ENCODE results near the gene COL23A1. TPM values are rescaled to one million over a fixed set of nuclear protein-coding genes. Genes with fewer than 3 reads are reported as not detected.

The COL23A1 gene
- total RNA-seq, 2 experiments from 2014 or later: 0.11 TPM; not detected in 1

GRCh38 chr5:178454821-178455479 lies 135.2 kb downstream of the COL23A1 start:
- Mint-ChIP-seq H3K36me3 (ENCODE audit: low read depth) (no peaks in the 10 kb centered on the region), H3K27me3 (no peaks in the 10 kb centered on the region), H3K4me3 (no peak overlapping the region), H3K9me3 (no peaks in the 10 kb centered on the region), H3K27ac (no peak overlapping the region), H3K4me1 (ENCODE audit: low read depth) (no peaks in the 10 kb centered on the region)
- ChIA-PET CTCF (no interaction called here), POLR2A (no interaction called here)
- DNase-seq: no peak
- no peak for TF ChIP-seq CTCF (IDR thresholded peaks at IDR 0.05)
- ATAC-seq: no peak
- intact Hi-C loops (cut with micrococcal nuclease): no loop called here

GRCh38 chr5:178454303-178454702 lies 135.9 kb downstream of the COL23A1 start:
- Mint-ChIP-seq H3K4me3 (no peak overlapping the region), H3K27ac (no peak overlapping the region), H3K27me3 (no peaks in the 10 kb centered on the region), H3K9me3 (no peaks in the 10 kb centered on the region), H3K36me3 (ENCODE audit: low read depth) (no peaks in the 10 kb centered on the region), H3K4me1 (ENCODE audit: low read depth) (no peaks in the 10 kb centered on the region)
- intact Hi-C loops (cut with micrococcal nuclease): no loop called here
- CTCF ChIA-PET: no interaction called here
- POLR2A ChIA-PET: no interaction called here
- ATAC-seq: no peak
- TF ChIP-seq CTCF (IDR thresholded peaks at IDR 0.05): no peak
- DNase-seq: no peak

GRCh38 chr5:178453224-178453623 lies 137.0 kb downstream of the COL23A1 start:
- H3K4me3 Mint-ChIP-seq: no peak overlapping the region
- ChIA-PET CTCF (interaction anchor here (1.5 kb wide), 1 partner anchor 8 kb away, joined by 4 read pairs; no protein-coding TSS in a partner anchor), POLR2A (interaction anchor here (1.5 kb wide), 1 partner anchor 32 kb away, joined by 3 read pairs; no protein-coding TSS in a partner anchor)
- H3K9me3 Mint-ChIP-seq: no peaks in the 10 kb centered on the region
- intact Hi-C loops (cut with micrococcal nuclease): no loop called here
- no peak overlapping the region for H3K27ac Mint-ChIP-seq
- TF ChIP-seq CTCF (IDR thresholded peaks at IDR 0.05): no peak
- H3K36me3 Mint-ChIP-seq (ENCODE audit: low read depth): no peaks in the 10 kb centered on the region
- no peaks in the 10 kb centered on the region for H3K4me1 Mint-ChIP-seq (ENCODE audit: low read depth)
- H3K27me3 Mint-ChIP-seq: no peaks in the 10 kb centered on the region
- no peak for ATAC-seq
- DNase-seq: no peak

- Mint-ChIP-seq H3K4me3 (no peak overlapping the region), H3K27ac (no peak overlapping the region), H3K4me1 (ENCODE audit: low read depth) (no peaks in the 10 kb centered on the region), H3K36me3 (ENCODE audit: low read depth) (no peaks in the 10 kb centered on the region), H3K9me3 (no peaks in the 10 kb centered on the region), H3K27me3 (no peaks in the 10 kb centered on the region)
- CTCF ChIA-PET: interaction anchor here (1.1 kb wide), 1 partner anchor 140 kb away, joined by 3 read pairs; no protein-coding TSS in a partner anchor
- POLR2A ChIA-PET: no interaction called here
- ATAC-seq: no peak
- no peak for TF ChIP-seq CTCF (IDR thresholded peaks at IDR 0.05)
- no peak for DNase-seq
- intact Hi-C loops (cut with micrococcal nuclease): no loop called here
Observed at GRCh38 chr5:178450121-178451028, 139.8 kb downstream of the COL23A1 start.
